ENCODE measurements around the gene CNIH4. TPM values are rescaled to one million over a fixed set of nuclear protein-coding genes. Genes with fewer than 3 reads are reported as not detected.
"Not testable (repeated sequence)": the region's sequence is repeated elsewhere in the genome, so short reads cannot be mapped to it uniquely, and the experiment has no call there.

The CNIH4 gene
- 10 to 100 TPM; 48.3 to 51.6 TPM for total RNA-seq

GRCh38 chr1:224356685-224357625 lies at the start of gene CNIH4:
TSS of gene CNIH4 (plus strand) at chr1:224356879. CDS start at chr1:224356925, 46 bp downstream.
- Mint-ChIP-seq H3K9me3 (no peaks in the 10 kb centered on the region), H3K27ac (peak within 1 kb of the TSS; percentile 88), H3K27me3 (no peaks in the 10 kb centered on the region), H3K36me3 (peaks cover 3% of the 10 kb centered on the region), H3K4me1 (ENCODE audit: low read depth) (peaks cover 27% of the 10 kb centered on the region), H3K4me3 (peak within 1 kb of the TSS; percentile 90)
- DNase-seq, result peak; percentile 94
- intact Hi-C loops (cut with micrococcal nuclease), result loop anchor here (1.0 to 5.0 kb wide), 8 partner anchors 11 to 365 kb away; partner anchors contain the start of genes FBXO28 and NVL
- ChIA-PET CTCF (interaction anchor here (1.0 to 2.3 kb wide), 5 partner anchors 9 to 241 kb away, joined by 3 to 10 read pairs (median 6); no protein-coding TSS in a partner anchor), POLR2A (interaction anchor here (1.0 to 2.2 kb wide), 3 partner anchors 25 to 78 kb away, joined by 3 to 4 read pairs (median 4); partner anchors contain the start of gene WDR26)

GRCh38 chr1:224308064-224308463 lies 48.6 kb upstream of the CNIH4 start:
- CTCF ChIA-PET, result no interaction called here
- no peak for DNase-seq
- H3K36me3 Mint-ChIP-seq, result peaks cover 40% of the 10 kb centered on the region
- POLR2A ChIA-PET, result no interaction called here
- H3K9me3 Mint-ChIP-seq, result no peaks in the 10 kb centered on the region
- intact Hi-C loops (cut with micrococcal nuclease), result no loop called here
- H3K27me3 Mint-ChIP-seq, result no peaks in the 10 kb centered on the region
- no peak overlapping the region for H3K27ac Mint-ChIP-seq
- no peaks in the 10 kb centered on the region for H3K4me1 Mint-ChIP-seq (ENCODE audit: low read depth)
- no peak overlapping the region for H3K4me3 Mint-ChIP-seq

DNA sequence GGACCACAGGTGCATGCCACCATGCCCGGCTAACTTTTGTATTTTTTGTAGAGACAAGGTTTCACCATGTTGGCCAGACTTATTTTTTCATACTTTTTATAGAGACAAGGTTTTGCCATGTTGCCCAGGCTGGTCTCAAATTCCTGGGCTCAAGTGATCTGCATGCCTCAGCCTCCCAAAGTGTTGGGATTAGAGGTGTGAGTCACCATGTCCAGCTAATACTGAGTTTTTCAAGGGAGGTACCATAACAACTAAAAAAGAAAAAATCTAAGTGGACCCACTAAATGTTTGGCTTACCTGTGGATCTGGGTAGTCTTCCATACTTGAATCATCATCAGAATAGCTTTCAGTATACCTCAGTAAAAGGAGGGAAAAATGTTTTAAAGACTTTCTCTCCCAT lies 45.2 kb upstream of the CNIH4 start:
- H3K9me3 Mint-ChIP-seq; DNase-seq; POLR2A ChIA-PET; H3K4me3 Mint-ChIP-seq; H3K27me3 Mint-ChIP-seq; H3K27ac Mint-ChIP-seq; intact Hi-C loops (cut with micrococcal nuclease); H3K4me1 Mint-ChIP-seq (ENCODE audit: low read depth): not testable (repeated sequence)
- CTCF ChIA-PET, result interaction anchor here (1.7 kb wide), 1 partner anchor 146 kb away, joined by 4 read pairs; no protein-coding TSS in a partner anchor
- H3K36me3 Mint-ChIP-seq, result peaks cover 21% of the 10 kb centered on the region

- peaks cover 18% of the 10 kb centered on the region for H3K36me3 Mint-ChIP-seq
- no peak overlapping the region for H3K27ac Mint-ChIP-seq
- DNase-seq, result no peak
- H3K27me3 Mint-ChIP-seq, result no peaks in the 10 kb centered on the region
- no peaks in the 10 kb centered on the region for H3K9me3 Mint-ChIP-seq
- ChIA-PET POLR2A (no interaction called here), CTCF (no interaction called here)
- H3K4me1 Mint-ChIP-seq (ENCODE audit: low read depth), result no peaks in the 10 kb centered on the region
- intact Hi-C loops (cut with micrococcal nuclease), result no loop called here
- no peak overlapping the region for H3K4me3 Mint-ChIP-seq
Measured at GRCh38 chr1:224312025-224312424, 44.7 kb upstream of the CNIH4 start.

DNA sequence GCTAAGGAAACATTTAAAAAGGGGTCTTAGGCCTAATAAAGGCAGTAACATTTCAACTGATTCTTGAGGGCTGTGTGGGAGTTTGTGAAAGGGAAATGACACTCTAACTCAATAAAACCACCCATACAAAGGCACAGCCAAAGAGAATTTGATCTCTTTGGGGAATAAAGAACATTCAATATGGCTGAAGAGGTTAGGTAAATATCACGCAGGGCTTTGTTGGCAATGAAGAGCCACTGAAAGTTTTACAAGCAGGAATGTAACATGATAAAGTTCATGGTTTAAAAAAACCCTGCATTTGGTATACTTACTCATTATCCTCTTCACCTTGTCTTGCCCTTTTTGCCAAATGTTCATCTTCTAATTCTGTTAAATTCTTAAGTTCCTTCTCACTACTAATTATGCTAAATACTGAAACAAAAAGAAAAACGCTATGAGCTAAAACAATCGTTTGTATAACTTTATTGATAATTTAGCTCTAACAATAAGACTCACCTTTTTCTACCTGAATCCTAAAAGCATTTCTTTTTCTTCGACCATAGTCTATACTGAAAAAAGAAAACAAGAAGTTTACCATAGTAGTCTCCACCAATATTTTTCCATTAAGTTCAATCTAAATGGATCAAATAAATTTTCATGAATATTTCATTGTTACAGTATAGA lies 39.2 kb upstream of the CNIH4 start:
- no peak for DNase-seq
- H3K9me3 Mint-ChIP-seq, result no peaks in the 10 kb centered on the region
- H3K27me3 Mint-ChIP-seq, result no peaks in the 10 kb centered on the region
- no peak overlapping the region for H3K27ac Mint-ChIP-seq
- peaks cover 3% of the 10 kb centered on the region for H3K36me3 Mint-ChIP-seq
- ChIA-PET POLR2A (interaction anchor here (0.6 kb wide), 1 partner anchor 532 kb away, joined by 4 read pairs; no protein-coding TSS in a partner anchor), CTCF (interaction anchor here (1.1 kb wide), 1 partner anchor 165 kb away, joined by 3 read pairs; no protein-coding TSS in a partner anchor)
- intact Hi-C loops (cut with micrococcal nuclease), result no loop called here
- peaks cover 15% of the 10 kb centered on the region for H3K4me1 Mint-ChIP-seq (ENCODE audit: low read depth)
- H3K4me3 Mint-ChIP-seq, result no peak overlapping the region

DNA sequence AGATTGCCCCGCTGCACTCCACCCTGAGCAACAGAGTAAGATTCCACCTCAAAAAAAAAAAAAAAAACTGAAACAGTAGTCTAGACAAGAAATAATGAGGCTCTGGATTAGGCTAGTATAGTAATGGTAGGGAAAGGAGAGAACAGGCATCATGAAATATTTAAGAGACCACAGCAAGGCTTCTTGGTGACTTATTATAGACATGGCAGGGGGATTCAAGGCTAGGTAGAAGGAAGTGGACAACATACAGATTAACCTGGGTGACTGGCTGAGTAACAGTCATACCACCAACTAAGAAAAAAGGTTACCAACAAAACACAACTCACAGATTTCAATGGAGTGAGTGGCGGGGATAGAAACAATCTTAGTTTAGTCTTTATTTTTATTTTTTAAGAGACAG lies 35.0 kb upstream of the CNIH4 start:
- Mint-ChIP-seq H3K9me3 (no peaks in the 10 kb centered on the region), H3K27ac (no peak overlapping the region), H3K27me3 (no peaks in the 10 kb centered on the region), H3K4me1 (ENCODE audit: low read depth) (peaks cover 24% of the 10 kb centered on the region), H3K4me3 (no peak overlapping the region), H3K36me3 (peaks cover 8% of the 10 kb centered on the region)
- ChIA-PET POLR2A (no interaction called here), CTCF (no interaction called here)
- no peak for DNase-seq
- intact Hi-C loops (cut with micrococcal nuclease), result no loop called here

- CTCF ChIA-PET, result no interaction called here
- no peak overlapping the region for H3K27ac Mint-ChIP-seq
- intact Hi-C loops (cut with micrococcal nuclease), result no loop called here
- H3K36me3 Mint-ChIP-seq, result peaks cover 8% of the 10 kb centered on the region
- DNase-seq, result no peak
- H3K9me3 Mint-ChIP-seq, result no peaks in the 10 kb centered on the region
- H3K27me3 Mint-ChIP-seq, result no peaks in the 10 kb centered on the region
- H3K4me1 Mint-ChIP-seq (ENCODE audit: low read depth), result peaks cover 40% of the 10 kb centered on the region
- H3K4me3 Mint-ChIP-seq, result no peak overlapping the region
- POLR2A ChIA-PET, result no interaction called here
Measured at GRCh38 chr1:224325959-224326358, 30.7 kb upstream of the CNIH4 start.

DNA sequence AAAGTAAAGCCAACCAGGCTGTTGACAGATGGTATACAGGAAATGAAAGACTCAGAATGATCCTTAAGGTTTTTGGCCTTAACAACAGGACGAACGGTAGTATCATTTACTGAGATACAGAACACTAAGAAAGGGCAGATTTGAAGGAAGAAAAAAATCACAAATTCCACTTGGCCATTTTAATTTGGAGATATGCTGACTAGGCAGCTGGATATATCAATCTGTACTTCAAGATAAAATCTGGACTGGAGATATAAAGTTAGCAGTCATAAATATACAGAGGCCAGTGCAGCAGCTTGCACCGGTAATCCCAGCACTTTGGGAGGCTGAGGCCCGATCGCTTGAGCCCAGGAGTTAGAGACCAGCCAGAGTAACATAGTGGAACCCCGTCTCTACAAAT lies 28.0 kb upstream of the CNIH4 start:
- no peaks in the 10 kb centered on the region for H3K27me3 Mint-ChIP-seq
- peak overlapping the region; percentile 49 for H3K4me3 Mint-ChIP-seq
- H3K27ac Mint-ChIP-seq, result no peak overlapping the region
- peaks cover 4% of the 10 kb centered on the region for H3K36me3 Mint-ChIP-seq
- ChIA-PET CTCF (interaction anchor here (2.1 kb wide), 1 partner anchor 212 kb away, joined by 14 read pairs; no protein-coding TSS in a partner anchor), POLR2A (no interaction called here)
- DNase-seq, result no peak
- intact Hi-C loops (cut with micrococcal nuclease), result no loop called here
- peaks cover 33% of the 10 kb centered on the region for H3K4me1 Mint-ChIP-seq (ENCODE audit: low read depth)
- no peaks in the 10 kb centered on the region for H3K9me3 Mint-ChIP-seq

DNA sequence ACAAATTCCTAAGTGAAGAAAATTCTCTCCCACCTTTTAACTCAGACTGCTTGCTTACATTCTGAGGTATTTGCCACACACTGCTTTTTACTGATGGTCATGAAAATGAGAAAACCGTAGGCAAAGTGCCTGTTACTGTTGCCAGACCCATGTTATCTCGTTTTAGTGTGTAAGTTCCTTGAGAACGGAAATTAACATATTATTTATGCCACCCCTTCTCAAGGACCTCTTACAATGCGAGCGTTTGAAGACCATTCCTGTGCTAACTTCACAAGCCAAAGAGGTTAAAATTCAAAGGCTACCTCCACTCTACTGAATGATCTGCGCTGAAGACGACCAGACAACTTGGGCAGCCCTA lies 27.2 kb upstream of the CNIH4 start:
- Mint-ChIP-seq H3K4me3 (peak overlapping the region; percentile 94), H3K9me3 (no peaks in the 10 kb centered on the region), H3K27me3 (no peaks in the 10 kb centered on the region), H3K4me1 (ENCODE audit: low read depth) (peaks cover 41% of the 10 kb centered on the region), H3K27ac (peak overlapping the region; percentile 97), H3K36me3 (peaks cover 4% of the 10 kb centered on the region)
- POLR2A ChIA-PET, result interaction anchor here (0.6 to 1.0 kb wide), 4 partner anchors 22 to 161 kb away, joined by 3 to 6 read pairs (median 4); no protein-coding TSS in a partner anchor
- intact Hi-C loops (cut with micrococcal nuclease), result no loop called here
- no peak for DNase-seq
- CTCF ChIA-PET, result interaction anchor here (0.6 to 2.1 kb wide), 6 partner anchors 9 to 213 kb away, joined by 3 to 14 read pairs (median 4); no protein-coding TSS in a partner anchor

- peak within 1 kb of the TSS; percentile 97 for H3K27ac Mint-ChIP-seq
- POLR2A ChIA-PET, result interaction anchor here (0.6 to 1.0 kb wide), 4 partner anchors 22 to 161 kb away, joined by 3 to 6 read pairs (median 4); no protein-coding TSS in a partner anchor
- H3K4me3 Mint-ChIP-seq, result peak within 1 kb of the TSS; percentile 94
- no peaks in the 10 kb centered on the region for H3K27me3 Mint-ChIP-seq
- no peaks in the 10 kb centered on the region for H3K9me3 Mint-ChIP-seq
- DNase-seq, result peak; percentile 88
- H3K36me3 Mint-ChIP-seq, result peaks cover 4% of the 10 kb centered on the region
- H3K4me1 Mint-ChIP-seq (ENCODE audit: low read depth), result peaks cover 42% of the 10 kb centered on the region
- intact Hi-C loops (cut with micrococcal nuclease), result loop anchor here (1.0 to 10.0 kb wide), 6 partner anchors 26 to 483 kb away; partner anchors contain the start of genes CNIH4 and TP53BP2
- CTCF ChIA-PET, result interaction anchor here (0.6 to 2.1 kb wide), 7 partner anchors 10 to 214 kb away, joined by 3 to 14 read pairs (median 4); no protein-coding TSS in a partner anchor
Measured at GRCh38 chr1:224329842-224330753, 26.6 kb upstream of the CNIH4 start, which contains the start of gene NVL. TSS of gene NVL (minus strand) at chr1:224330172. CDS start at chr1:224330127, 45 bp downstream.

- no peak overlapping the region for H3K27ac Mint-ChIP-seq
- no peaks in the 10 kb centered on the region for H3K9me3 Mint-ChIP-seq
- intact Hi-C loops (cut with micrococcal nuclease), result loop anchor here (5.0 to 10.0 kb wide), 4 partner anchors 53 to 484 kb away; partner anchors contain the start of gene TP53BP2
- ChIA-PET POLR2A (no interaction called here), CTCF (interaction anchor here (4.1 kb wide), 1 partner anchor 216 kb away, joined by 22 read pairs; the partner anchor contains the start of gene FBXO28)
- DNase-seq, result no peak
- H3K4me3 Mint-ChIP-seq, result no peak overlapping the region
- H3K4me1 Mint-ChIP-seq (ENCODE audit: low read depth), result peaks cover 42% of the 10 kb centered on the region
- no peaks in the 10 kb centered on the region for H3K36me3 Mint-ChIP-seq
- H3K27me3 Mint-ChIP-seq, result no peaks in the 10 kb centered on the region
Measured at GRCh38 chr1:224331326-224331725, 25.4 kb upstream of the CNIH4 start.
